Endothelial cell (in vitro differentiated cells): ENCODE data around the gene PRDM11. TPM values are rescaled to one million over a fixed set of nuclear protein-coding genes. Genes with fewer than 3 reads are reported as not detected.

Source experiments
- DNase-seq: peaks from one replicate; pipeline ENCODE4 v3.0.0; 2021; ENCODE audit warnings: low spot score
- H3K27ac Mint-ChIP-seq: one replicate; pipeline ENCODE4 v1.8.0; 2021; ENCODE audit warnings: mixed read lengths, inconsistent platforms; ENCODE audit not compliant: unreplicated experiment
- H3K27me3 Mint-ChIP-seq: one replicate; pipeline ENCODE4 v1.8.0; 2021; ENCODE audit warnings: mild to moderate bottlenecking, moderate library complexity, mixed read lengths, inconsistent platforms; ENCODE audit not compliant: unreplicated experiment
- H3K36me3 Mint-ChIP-seq: one replicate; pipeline ENCODE4 v1.8.0; 2021; ENCODE audit warnings: mild to moderate bottlenecking, low read depth, mixed read lengths, inconsistent platforms; ENCODE audit not compliant: unreplicated experiment
- H3K4me1 Mint-ChIP-seq: one replicate; pipeline ENCODE4 v1.8.0; 2021; ENCODE audit warnings: mild to moderate bottlenecking, mixed read lengths, inconsistent platforms; ENCODE audit not compliant: unreplicated experiment
- H3K4me3 Mint-ChIP-seq: one replicate; pipeline ENCODE4 v1.8.0; 2021; ENCODE audit warnings: mild to moderate bottlenecking, mixed read lengths, inconsistent platforms; ENCODE audit not compliant: unreplicated experiment
- H3K9me3 Mint-ChIP-seq: one replicate; pipeline ENCODE4 v1.8.0; 2021; ENCODE audit warnings: mixed read lengths, inconsistent platforms; ENCODE audit not compliant: unreplicated experiment
- total RNA-seq: library from RNA; stranded (reverse); fragmentation: NEBNext Ultra II Directional; extraction: Animal tissue kit (Norgen Biotek cat#: 25700); gene quantifications from one replicate; pipeline ENCODE4 v1.2.1, GENCODE V29; 2021; ENCODE audit not compliant: unreplicated experiment
- TF ChIP-seq, protein P1 (sequence below): fragments of 200-600 bp; sonication (generic); IDR thresholded peaks from one replicate; pipeline ENCODE4 v1.5.0; 2021; ENCODE audit warnings: antibody characterized with exemption; ENCODE audit not compliant: unreplicated experiment

PRDM11 gene
- total RNA-seq, 1 donor from 2014 or later, result 16.0 TPM

DNA sequence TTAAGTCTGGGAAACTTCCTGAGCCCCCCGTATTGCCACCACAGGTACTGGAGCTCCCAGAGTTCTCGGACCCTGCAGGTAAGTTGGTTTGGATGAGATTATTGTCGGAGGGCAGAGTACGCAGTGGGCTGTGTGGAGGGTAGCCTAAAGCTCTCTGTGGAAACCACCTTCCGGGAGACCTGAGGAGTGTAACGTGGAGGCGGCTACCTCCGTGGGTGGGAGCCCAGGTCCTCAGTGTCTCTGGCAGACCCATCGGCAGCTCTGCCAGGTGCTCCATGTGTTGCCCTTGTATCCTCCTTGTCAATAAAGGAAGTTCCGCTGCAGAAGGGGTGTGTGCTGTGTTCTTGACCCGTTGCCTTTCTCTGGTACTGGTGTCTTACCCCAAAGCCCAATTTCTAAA is 78.3 kb downstream of the PRDM11 start:
- no peak overlapping the region for H3K4me3 Mint-ChIP-seq
- peaks cover 34% of the 10 kb centered on the region for H3K36me3 Mint-ChIP-seq
- H3K4me1 Mint-ChIP-seq, result no peaks in the 10 kb centered on the region

DNA sequence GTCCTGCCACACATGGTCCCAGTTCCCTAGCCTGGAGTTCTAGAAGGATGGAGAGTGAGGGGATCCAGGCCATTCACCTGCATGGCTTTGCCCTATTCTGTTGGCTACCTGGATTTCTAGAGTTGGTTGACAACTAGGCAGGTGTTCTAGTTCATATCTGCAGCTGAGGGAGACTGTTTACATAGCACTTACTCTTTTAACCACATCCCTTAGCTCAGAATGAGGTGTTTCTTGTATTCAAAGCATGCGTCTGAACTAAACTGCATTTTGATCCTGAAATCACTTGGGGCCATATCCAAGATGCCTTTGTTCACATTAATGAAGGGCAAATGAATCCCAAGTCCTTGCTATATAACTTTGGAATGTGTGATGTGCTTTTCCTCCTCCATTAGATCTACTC is 78.8 kb downstream of the PRDM11 start:
- Mint-ChIP-seq H3K27me3 (peaks cover 12% of the 10 kb centered on the region), H3K36me3 (peaks cover 34% of the 10 kb centered on the region), H3K4me3 (no peak overlapping the region), H3K27ac (no peak overlapping the region), H3K9me3 (no peaks in the 10 kb centered on the region), H3K4me1 (peaks cover under 1% of the 10 kb centered on the region)
- DNase-seq, result no peak
- TF ChIP-seq, protein P1, sequence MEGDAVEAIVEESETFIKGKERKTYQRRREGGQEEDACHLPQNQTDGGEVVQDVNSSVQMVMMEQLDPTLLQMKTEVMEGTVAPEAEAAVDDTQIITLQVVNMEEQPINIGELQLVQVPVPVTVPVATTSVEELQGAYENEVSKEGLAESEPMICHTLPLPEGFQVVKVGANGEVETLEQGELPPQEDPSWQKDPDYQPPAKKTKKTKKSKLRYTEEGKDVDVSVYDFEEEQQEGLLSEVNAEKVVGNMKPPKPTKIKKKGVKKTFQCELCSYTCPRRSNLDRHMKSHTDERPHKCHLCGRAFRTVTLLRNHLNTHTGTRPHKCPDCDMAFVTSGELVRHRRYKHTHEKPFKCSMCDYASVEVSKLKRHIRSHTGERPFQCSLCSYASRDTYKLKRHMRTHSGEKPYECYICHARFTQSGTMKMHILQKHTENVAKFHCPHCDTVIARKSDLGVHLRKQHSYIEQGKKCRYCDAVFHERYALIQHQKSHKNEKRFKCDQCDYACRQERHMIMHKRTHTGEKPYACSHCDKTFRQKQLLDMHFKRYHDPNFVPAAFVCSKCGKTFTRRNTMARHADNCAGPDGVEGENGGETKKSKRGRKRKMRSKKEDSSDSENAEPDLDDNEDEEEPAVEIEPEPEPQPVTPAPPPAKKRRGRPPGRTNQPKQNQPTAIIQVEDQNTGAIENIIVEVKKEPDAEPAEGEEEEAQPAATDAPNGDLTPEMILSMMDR, result no peak

More for the DNA sequence above, 78.3 kb downstream of the PRDM11 start:
- TF ChIP-seq, protein P1, result no peak
- H3K27ac Mint-ChIP-seq, result no peak overlapping the region
- peaks cover 9% of the 10 kb centered on the region for H3K27me3 Mint-ChIP-seq
- no peak for DNase-seq
- no peaks in the 10 kb centered on the region for H3K9me3 Mint-ChIP-seq

DNA sequence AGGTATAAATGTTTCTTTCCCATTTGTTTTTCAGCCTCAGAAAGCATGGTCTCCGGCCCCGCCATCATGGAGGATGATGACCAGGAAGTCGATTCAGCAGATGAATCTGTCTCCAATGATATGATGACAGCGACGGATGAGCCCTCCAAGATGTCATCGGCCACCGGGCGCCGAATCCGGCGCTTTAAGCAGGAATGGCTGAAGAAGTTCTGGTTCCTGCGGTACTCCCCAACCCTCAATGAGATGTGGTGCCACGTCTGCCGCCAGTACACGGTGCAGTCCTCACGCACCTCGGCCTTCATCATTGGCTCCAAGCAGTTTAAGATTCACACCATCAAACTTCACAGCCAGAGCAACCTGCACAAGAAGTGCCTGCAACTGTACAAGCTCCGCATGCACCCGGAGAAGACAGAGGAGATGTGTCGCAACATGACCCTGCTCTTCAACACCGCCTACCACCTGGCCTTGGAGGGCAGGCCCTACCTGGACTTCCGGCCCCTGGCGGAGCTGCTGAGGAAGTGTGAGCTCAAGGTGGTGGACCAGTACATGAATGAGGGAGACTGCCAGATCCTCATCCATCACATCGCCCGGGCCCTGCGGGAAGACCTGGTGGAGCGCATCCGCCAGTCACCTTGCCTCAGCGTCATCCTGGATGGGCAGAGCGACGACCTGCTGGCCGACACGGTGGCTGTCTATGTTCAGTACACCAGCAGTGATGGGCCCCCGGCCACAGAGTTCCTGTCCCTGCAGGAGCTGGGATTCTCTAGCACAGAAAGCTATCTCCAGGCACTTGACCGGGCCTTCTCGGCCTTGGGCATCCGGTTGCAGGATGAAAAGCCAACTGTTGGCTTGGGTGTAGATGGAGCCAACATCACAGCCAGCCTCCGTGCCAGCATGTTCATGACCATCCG is 79.8 kb downstream of the PRDM11 start:
- Mint-ChIP-seq H3K4me1 (peaks cover 3% of the 10 kb centered on the region), H3K27ac (no peak overlapping the region), H3K9me3 (no peaks in the 10 kb centered on the region), H3K4me3 (peak overlapping the region; percentile 59), H3K36me3 (peaks cover 28% of the 10 kb centered on the region), H3K27me3 (peaks cover 13% of the 10 kb centered on the region)
- DNase-seq, result no peak
- TF ChIP-seq, protein P1, result no peak

DNA sequence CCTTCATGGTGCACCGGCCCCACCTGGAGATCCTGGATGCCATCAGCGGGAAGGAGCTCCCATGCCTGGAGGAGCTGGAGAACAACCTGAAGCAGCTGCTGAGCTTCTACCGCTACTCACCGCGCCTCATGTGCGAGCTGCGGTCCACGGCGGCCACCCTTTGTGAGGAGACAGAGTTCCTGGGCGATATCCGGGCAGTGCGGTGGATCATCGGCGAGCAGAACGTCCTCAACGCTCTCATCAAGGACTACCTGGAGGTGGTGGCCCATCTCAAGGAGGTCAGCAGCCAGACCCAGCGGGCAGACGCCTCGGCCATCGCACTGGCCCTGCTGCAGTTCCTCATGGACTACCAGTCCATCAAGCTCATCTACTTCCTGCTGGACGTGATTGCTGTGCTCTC is 80.5 kb downstream of the PRDM11 start:
- no peak overlapping the region for H3K4me3 Mint-ChIP-seq
- peaks cover 25% of the 10 kb centered on the region for H3K36me3 Mint-ChIP-seq
- peaks cover 3% of the 10 kb centered on the region for H3K4me1 Mint-ChIP-seq
- no peak overlapping the region for H3K27ac Mint-ChIP-seq
- TF ChIP-seq, protein P1, result no peak
- no peaks in the 10 kb centered on the region for H3K9me3 Mint-ChIP-seq
- H3K27me3 Mint-ChIP-seq, result peaks cover 13% of the 10 kb centered on the region
- DNase-seq, result no peak

DNA sequence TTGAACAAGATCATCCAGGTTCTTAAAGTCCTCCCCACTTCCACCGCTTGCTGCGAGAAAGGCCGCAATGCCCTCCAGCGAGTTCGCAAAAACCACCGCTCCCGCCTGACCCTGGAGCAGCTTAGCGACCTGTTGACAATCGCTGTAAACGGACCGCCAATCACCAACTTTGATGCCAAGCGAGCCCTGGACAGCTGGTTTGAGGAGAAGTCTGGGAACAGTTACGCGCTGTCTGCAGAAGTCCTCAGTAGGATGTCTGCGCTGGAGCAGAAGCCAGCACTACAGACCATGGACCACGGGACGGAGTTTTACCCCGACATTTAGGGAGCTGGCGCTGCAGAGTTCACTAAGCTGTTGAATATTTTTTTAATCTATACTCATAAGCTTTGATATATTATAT is 81.4 kb downstream of the PRDM11 start:
- H3K36me3 Mint-ChIP-seq, result peaks cover 25% of the 10 kb centered on the region
- TF ChIP-seq, protein P1, result no peak
- peaks cover 3% of the 10 kb centered on the region for H3K4me1 Mint-ChIP-seq
- no peaks in the 10 kb centered on the region for H3K9me3 Mint-ChIP-seq
- peaks cover 13% of the 10 kb centered on the region for H3K27me3 Mint-ChIP-seq
- DNase-seq, result no peak
- no peak overlapping the region for H3K27ac Mint-ChIP-seq
- peak overlapping the region; percentile 57 for H3K4me3 Mint-ChIP-seq
